ENCODE results near the gene C2CD4D.
"Not testable (repeated sequence)": the region's sequence is repeated elsewhere in the genome, so short reads cannot be mapped to it uniquely, and the experiment has no call there.

Gene C2CD4D

DNA sequence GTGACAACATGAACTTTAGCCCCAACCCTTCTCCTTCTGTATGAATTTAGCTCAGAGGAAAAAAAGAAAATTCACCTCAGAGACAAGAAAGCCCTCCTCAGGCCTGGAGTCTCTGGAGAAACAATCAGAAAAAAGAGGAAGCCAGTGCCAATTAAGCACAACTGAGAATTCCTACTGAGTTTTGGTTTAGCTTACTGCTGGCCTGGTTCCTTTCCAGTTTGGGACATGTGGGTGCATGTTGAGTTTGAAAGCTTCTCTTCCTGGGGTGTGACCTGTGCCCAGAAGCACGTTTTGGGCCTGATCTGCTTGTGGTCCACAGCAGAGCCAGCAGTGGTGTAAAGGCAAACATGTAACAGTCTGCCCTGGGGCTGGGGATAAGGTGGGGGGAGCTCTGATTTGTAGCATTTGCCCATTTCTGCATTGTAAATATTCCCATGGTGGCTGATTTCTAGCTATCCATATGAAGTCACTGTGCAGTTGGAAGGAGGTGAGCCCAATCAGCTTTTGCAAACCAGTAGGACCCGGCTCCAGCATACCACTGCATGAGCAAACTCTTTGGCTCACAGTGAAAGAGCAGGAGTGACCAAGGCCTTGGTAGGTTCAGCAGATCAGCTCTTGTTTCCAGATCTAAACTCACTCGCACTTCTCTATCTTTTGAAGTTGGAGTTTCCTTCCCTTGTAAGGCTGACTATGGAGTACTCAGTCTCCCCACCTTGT, 18.6 kb upstream of the C2CD4D start:
- DNase-seq = no peak

DNA sequence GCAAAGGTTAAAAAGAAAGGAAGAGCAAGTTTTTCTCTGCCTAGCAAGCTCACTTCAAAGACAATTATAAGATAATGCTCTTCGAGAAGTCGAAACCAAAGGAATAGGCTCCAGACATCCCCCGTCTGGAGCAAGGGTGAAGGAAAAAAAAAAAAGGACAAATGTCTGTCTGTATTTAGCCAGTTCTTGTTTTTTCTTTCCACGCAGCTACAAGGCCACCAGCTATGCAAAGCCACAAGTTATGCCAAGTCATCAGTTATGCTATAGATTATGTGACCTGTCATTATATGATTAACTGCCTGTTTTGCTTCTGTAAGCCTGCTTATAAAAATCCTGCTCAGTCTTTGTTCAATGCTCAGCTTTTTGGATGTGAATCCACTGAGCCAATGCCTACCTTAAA, 16.3 kb upstream of the C2CD4D start:
- no peak for DNase-seq

DNA sequence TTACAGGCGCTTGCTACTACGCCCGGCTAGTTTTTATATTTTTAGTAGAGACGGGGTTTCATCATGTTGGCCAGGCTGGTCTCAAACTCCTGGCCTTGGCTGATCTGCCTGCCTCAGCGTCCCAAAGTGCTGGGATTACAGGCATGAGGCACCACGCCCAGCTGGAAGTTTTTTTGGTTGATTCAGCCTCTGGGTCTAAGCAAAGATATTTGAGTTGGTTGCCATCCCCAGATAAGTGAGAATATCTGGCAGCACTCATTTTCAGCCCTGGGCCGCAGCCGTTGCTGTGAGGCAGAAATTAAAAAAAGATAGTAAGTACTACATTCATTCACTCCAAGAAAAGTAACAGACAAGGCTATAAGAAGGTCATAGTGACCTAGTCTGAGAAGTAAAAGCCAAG, 15.9 kb upstream of the C2CD4D start:
- DNase-seq = not testable (repeated sequence)

DNA sequence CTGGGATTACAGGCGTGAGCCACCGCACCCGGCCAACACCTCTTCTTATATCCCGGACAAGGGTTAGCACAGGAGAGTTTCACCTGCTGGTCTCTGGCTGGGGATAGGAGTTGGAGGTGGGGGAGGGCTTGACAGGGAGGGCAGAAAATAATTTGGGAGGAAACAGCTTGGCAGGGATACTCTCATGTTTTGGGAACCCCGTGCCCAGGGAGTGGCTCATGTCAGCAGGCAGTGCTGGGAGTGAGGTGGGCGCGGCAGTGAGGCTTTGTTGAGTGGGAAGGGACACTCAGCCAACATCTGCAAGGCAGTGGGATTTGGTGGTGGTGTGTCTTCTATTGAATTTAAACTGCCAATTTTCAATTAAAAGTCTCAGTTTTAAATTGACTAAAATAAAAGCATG, 15.0 kb upstream of the C2CD4D start:
- no peak for DNase-seq

DNA sequence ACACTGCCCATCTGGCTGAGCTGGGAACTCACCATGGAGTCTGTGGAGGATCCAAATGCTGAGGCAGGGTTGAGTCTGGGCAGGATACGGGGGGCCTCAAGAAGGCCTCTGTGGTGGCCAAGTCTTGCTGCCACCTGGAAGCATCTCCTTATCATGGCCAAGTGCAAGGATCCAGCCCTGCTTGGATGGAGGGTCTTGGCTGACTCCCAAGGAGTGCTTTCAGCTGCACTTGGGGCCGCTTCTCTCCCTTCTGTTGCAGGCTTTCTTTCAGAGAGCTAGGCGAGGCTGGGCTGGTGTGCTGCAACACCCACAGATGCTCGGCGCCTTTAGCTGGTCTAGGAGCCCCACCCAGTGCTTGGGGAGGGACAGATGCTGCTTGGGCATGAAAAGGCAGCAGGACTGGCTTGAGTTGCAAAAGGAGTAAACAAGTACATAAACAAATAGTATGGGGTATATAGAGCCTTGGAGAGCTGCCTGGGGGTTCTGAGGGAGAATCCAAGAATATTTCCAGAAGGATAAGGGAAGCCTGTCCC, 13.9 kb upstream of the C2CD4D start, which contains the start of gene THEM5:
Gene THEM5, minus strand, starts transcription at position 302 of the 533 bp plus-strand sequence. Its CDS starts 147 bp downstream, at position 155.
- no peak for DNase-seq

DNA sequence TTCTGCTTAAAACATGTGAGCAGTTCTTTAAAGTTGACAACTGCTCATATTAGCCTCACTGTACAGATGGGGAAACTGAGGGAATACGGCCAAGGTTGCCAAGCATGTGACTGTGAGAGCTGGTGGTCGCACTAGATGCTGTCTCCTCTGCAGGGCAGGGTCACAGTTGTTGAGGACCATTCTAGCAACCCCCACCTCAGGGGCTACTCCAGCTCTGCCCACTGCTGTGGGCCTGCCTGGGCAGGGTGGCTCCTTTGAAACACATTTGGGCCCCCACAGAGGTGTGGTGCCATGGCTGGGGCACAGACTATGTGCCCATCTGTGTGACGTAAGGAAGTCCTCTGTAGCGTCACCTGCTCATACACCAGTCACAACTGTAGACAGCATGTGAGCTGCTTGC, 13.1 kb upstream of the C2CD4D start:
- DNase-seq = no peak

DNA sequence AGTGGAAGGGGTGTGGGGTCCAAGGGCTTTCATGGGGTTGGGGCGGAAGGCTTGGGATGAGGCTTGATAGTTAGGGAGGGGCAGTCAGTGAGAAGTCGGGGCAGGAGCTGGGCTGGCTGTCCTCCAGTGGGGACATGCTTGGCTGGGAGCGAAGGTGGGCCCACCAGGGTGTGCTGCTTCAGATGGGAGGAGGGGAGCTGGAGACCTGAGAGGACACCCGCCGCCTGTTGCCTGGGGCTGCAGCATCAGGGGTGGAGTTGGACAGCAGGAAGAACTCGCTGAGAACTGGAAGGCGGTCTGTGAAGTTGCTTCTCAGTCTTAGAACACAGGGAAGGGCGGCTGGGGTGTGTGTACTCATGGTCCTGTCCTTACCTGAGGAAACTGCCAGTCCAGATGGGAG, 12.3 kb upstream of the C2CD4D start:
- no peak for DNase-seq

DNA sequence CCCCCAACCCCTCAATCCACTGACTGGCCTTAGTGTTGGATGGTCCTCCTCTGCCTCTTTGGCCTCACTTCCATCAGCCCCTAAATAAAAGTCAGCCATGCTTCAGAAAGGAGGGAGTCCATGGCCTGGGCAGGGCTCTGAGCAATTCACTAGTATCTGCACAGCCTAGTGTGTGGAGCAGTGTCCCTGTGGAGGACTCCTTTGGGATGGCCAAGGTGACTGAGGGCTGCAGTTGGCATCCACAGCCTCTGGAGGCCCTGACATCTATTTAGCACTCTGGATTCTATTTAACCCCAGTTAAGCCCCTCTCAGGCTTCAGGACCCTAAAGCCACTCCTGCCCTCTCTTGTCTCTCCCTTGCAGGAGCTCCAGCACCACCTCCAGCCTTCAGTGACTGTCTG, 10.3 kb upstream of the C2CD4D start:
- no peak for DNase-seq

DNA sequence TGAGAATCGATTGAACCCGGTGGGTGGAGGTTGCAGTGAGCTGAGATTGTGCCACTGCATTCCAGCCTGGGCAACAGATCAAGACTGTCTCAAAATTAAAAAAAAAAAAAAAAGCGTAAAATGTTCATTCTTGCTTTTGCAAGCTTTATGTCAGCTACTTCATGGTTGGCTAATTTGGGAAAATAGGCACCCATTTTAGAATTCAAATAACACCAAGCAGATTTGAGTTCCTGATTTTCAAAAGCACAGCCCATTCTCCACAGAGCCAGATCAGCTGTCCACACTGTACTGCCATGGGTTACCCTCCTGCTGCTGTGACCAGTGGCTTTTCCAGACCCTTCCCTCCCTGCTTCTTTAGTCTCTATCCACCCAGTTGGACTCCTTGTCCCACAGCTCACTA, 9.5 kb upstream of the C2CD4D start:
- peak; percentile 14 for DNase-seq

DNA sequence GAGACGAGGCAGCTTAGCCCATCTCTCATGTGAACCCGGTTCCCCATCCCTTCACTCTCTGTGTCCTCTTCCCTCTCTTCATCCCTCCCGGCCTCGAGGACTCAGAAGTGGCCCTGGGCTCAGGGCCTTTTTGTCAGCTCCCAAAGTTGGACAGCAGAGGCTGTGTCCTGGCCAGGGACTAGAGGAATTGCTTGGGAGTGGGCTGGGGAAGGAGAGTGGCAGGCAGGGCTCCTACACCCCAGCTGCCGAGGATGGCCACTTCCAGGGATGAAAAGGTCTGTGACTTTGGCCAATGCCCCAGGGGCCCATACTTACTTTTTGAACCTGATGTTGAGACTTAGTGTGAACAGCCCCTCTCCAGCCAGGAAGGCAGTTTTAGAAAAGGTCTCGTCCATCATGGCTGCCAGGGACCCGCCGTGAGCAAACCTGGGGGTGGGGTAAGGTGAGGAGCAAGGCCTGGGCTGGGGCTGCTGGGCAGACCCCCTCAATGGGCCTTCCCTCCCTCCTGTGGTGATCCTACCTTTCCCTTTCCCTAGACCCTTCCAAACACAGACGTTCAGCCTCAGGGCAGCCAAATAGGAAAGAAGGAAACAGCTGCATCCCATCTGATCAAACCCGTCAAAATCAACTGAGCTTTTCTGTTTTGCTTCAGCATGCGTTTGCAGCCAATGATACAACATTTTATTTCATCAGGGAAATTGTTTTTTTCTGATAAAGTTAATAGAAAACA, 8.4 kb upstream of the C2CD4D start:
- DNase-seq = peak; percentile 24

DNA sequence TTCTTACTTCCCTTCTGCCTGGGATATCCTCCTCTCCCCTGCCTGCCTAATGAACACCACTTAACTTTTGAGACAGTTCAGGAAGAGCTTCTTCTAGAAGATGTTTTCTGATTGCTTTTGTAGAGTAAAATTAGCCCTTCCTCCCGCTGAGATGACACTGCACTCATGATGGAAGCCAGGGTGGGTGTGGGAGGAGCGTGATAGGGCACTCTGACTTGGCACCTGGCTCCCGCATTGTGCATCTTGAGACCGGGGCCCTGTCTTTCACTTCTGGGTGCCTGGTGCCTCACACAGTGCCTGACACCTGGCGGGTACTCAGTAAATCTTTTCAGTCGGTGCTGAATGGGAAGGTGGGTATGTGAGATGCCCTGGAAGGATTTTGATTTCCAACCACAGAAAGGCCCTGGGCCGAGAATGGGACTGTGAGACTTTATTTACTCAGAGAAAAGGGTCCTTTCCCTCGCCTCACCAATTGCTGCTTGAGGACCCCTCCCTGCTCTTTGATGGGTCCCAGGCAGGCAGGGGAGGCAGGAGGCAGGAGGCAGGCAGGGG, 7.1 kb upstream of the C2CD4D start:
- DNase-seq = peak; percentile 36

DNA sequence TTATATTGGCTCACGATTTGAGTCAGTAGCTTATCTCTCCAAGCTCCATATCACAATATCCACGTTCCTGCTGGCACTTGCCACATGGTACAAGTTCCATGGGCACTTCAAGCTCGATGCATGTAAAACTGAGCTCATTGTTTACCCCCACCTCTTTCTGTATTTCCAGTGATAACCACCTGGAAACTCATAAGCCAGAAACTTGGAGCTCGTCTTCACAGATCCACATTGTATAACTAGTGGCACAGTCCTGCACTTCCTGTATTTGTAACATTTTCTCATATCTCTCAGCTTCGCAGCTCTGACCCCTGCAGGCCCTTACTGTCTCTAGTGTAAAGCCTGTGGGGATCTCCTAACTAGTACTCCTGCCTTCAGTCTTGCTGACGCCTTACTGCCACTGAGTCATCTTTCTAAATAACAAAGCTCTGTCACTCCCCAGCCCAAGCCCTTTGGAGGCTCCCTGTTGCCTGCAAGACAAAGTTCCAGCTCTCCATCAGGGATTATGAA, 6.5 kb upstream of the C2CD4D start:
- peak; percentile 47 for DNase-seq

DNA sequence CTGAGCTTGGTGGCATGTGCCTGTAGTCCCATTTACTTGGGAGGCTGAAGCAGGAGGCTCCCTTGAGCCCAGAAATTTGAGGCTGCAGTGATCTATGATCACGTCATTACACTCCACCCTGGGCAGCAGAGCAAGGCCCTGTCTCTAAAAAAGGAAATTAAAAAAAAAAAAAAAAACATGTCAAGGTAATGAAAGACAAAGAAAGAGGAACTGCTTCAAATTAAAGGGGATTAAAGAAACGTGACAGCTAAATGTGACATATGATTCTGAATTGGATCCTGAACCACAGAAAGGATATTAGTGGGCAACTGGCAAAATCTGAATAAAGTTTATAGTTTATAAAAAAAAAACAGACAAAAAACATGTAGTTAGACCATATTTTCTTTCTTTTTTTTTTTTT, 3.8 kb upstream of the C2CD4D start:
- no peak for DNase-seq

DNA sequence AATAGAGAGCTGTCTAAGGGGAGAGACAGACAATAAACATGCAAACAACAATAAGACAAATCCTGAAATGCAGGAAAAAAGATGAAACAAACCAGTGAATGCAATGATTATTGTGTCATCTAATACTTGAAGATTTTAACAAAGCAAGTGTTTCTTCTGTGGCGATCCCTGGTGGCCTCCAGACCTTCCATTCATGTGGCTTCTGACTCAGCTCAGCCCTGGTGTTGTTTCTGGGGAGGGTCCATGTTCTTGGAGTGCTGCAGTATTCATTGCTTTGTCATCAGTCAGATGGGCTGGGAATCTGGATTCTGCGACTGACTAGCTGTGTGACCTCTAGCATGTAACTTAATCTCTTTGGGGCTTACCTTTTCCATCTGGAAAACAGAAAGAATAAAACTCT, 1.5 kb upstream of the C2CD4D start:
- DNase-seq = no peak

DNA sequence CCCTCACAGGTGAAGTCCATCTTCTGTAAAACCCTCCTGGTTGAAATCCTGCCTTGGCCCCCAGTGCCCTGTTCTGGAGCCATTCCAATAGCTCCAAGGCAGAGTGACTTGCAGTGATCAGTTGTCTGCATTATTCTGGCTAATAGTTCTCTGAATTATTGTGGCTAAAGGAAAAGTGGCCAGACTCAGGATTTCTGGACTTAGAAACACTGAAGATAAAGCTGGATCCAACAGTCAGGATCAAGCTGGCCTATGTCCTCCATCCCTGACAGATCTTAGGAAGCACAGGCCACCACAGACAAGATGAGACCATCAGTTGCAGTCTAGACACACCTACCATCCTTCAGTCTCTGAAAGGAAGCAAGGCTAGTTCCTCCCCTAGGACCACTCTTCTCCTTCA, 801 bp upstream of the C2CD4D start:
- DNase-seq = no peak

DNA sequence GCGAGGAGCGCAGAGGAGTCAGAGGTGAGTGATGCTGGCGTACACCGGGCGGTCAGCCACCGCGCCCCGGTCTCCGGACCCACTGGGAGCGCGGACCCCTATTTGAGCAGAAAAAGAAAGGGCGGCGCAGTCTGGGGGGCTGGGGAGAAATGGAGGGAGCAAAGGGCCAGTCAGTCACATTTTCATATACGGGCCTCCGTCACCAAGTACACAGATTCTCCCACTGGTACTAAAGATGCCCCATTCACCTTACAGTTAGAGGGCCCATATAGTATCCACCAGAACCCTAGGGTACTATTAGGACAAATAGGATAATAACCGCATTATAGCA, 573 bp downstream of the C2CD4D start:
- DNase-seq = no peak

DNA sequence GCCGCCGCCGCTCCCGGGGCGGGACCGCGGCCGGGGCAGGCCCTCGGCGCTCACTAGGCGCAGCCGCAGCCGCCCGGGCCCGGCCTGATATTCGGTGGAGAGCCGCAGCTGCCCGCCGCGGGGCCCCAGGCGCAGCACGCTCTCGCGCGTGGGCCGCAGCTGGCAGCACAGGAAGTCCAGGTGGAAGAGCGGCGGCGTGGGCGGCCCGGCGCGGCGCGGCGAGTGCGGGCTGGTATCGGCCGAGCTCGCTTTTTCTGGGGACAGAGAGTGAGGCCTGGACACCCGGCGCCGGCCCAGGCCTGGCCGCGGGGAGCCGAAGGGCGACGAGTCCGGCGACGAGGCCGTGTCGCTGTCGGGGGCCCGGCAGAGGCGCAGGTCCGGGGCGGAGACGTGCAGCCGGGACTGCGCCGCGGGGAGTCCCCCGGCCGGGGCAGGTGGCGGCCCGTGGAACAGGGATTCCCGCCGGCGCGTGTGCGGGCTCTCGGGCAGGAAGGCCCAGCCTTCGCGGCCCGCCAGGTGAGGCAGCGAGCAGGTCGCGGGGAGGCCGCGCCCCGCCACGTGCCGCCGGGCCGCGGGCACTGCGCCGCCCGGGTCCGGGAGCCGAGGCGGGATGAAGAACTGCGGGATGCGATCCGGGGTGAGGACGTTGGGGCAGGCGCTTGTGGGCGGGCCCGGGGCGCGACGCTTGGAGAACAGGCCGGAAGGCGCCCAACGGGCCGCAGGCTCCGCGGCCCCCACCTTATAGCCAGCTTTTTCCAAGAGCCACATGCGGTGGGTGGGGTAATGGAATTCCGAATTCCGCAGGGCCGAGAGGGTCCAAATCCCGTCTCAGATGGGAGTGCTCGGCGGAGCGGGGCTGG, 1.2 kb downstream of the C2CD4D start:
- peak; percentile 63 for DNase-seq

DNA sequence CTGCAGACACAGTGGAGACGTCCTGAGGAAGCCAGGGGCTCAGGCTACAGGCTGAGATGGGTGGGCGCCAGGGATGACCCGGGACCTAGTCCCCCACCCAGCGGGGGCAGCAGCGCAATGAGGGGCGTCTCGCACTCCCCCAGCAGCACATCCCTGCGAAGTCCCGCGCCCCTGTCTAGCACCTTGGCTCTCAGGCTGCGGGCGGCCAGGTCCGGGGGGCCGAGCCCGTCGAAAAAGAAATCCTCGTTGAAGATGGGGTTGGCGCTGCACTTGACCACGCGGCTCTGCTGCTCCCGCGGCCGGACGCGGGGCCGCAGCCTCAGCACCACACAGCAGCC, 1.8 kb downstream of the C2CD4D start:
- no peak for DNase-seq

DNA sequence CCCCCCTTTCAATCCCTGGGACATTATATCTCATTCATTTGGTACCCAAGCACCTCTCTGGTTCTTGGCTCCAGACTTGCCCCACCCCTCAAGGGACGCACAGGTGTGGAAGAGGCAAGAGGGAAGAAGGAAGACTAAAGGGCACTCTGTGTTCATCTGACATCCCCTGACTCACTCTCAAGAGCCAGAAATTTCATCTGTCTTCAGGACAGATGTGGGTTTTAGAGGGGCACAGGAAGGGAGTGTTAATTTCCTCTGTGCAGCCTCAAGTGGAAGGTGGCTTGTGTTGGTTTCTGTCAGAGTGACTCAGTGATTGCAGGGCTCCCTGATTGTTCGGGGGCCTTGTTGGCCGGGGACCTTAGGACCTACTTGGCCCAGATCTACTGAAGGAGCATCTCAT, 2.4 kb downstream of the C2CD4D start:
- DNase-seq = peak; percentile 57

DNA sequence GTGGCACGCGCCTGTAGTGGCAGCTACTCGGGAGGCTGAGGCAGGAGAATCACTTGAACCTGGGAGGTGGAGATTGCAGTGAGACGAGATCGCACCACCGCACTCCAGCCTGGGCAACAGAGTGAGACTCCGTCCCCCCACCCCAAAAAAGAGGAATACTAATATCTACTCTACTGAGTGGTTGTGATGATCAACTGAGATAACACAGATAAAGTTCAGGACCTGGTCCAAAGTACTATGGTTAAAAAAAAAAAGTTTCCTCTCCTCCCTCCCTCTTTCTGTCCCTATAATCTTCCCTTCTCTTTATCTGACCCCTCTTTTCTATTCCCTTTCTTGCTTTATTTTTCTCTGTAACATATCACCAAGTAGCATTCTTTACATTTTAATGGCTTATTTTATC, 4.0 kb downstream of the C2CD4D start:
- no peak for DNase-seq

DNA sequence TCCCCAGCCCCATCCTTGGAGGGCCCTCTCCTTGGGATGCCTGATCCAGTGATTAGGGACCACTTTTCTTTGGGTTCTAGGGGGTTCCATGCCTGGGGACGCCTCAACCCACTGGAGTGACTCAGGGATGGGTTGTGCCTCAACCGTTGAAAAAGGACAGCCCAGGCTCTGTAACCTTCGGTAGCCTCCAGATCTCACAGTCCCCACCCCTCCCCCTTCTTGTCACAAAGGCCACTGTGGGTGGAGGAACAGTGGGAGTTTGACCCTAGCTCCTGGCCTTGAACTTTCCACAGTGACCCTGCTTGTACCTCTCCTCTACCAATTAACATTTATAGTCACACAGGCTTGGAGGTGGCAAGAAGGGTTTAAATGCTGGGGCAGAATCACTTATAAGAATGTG, 5.4 kb downstream of the C2CD4D start:
- DNase-seq = peak; percentile 40

DNA sequence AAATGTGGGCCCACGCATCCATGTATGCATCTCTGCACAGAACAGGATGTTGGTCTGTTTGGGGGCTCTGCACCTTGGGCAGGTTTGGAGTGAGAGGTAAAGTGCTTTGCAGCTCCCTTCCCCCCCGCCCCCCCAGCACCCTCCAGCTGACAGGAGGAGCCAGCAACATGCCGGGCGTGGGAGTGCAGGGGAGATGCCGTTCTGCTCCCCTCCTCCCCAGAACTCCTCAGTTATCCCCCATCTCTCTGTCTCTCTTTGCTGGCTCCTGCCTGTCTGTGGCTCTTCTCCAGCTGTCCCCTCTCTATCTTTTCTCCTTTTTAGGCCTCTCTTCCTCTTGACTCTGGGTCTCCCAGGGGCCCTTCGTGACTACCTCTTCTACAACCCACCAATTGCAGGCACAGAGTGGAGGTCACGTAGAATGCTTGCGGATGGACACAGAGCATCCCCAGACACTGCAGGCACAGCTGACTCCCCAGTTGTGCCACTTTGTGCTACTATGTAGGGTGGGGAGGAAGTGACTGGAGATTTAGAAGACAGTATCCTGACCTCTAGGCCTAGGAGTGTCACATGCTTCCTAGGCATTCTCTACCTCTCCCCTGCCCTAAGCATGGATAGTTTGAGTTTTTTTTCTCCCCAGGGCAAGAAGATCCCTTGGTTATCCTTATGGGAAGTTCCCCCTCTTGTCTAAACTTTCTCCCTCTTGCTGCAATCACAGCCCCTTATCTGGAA, 6.3 kb downstream of the C2CD4D start:
- DNase-seq = no peak

Data from stimulated activated CD8-positive, alpha-beta memory T cell treated with anti-CD3 and anti-CD28 coated beads, Interleukin-4, amount 100 ng/mL, for 48 hours (primary cell).